HG02642 (cell line): Measurements from ENCODE around the gene DISP3.

ENCODE experiments used
- ATAC-seq: cut with Tn5 transposase; IDR thresholded peaks from one replicate; pipeline ENCODE4 v1.9.1; 2021; ENCODE audit warnings: mild to moderate bottlenecking; ENCODE audit not compliant: unreplicated experiment, poor library complexity

Gene DISP3

DNA sequence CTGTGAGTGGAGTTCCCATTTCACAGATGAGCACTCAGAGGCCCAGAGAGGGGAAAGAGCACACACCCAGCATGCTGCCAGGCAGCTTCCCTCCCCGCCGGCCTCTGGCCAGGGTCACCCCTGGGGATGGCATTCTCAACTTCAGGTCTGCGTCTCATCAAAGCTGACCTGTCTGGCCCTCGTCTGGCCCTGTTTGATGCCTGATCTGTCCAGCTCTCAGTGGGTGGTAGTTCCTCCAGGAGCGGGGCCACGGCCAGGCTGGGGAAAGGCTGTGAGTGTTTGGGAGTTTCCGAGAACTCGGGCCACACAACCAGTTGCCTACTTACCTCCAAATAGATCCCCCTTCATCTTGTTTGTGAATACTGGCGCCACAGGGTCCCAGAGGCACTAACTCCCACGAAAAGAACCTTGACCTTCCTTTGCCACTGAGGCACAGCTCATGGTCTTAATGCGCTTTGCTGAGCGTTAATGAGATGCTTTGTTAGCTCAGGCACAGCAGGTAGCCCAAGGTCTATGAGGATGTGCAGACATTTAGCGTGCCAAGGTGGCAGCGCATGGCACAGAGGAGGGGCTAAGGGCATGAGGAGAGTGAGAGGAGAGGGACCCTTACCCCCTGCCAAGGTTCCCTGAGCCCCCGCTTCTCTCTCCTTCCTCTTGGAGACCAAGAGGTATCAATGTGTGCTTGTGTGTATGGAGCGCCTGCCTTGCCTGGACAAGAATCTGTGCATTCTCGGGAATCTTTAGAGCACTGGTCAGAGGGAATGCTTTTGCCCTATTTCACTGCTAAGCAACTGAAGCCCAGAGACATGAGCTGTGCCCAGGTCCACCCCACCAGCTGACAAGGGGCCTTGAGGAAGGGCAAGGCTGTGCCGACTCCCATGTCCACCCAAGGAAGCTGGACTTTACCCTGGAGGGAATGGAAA lies 61.2 kb downstream of the DISP3 start:
- no peak for ATAC-seq

DNA sequence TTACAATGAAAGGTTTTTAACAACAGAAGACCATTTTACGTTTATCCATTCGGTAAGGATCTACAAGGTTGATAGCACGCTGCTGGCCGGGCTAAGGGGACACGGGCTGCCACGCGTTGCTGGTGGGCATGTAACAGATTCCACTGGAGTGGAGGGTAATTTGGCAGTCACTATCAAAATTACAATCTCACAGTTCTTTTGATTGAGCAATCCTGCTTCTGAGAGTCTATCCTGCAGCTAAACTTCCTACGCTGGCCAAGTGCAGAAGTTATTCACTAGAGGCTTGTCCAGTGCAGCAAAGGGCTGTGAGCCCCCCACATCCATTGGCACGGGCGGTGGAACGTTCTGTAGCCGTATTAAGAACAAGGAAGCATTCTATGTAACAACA lies 61.8 kb downstream of the DISP3 start:
- no peak for ATAC-seq

DNA sequence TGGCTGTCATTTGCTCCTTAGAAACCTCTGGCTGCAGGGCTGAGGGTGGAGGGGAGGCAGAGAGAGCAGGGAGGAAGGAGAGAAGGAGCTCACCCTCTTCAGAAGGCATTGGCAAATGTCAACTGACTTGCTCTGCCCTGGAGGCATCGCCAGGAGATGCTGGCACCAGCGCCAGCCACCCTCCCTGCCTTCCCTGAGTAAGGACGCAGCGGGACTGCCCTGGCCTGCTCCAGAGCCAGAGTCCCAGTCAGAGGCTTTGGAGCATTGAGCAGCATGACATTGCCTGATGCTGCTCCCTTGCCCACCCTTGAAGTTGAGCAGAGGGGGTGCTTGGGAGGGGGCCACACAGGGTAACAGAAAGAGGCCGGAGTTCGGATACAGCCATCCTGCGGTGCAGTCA lies 62.3 kb downstream of the DISP3 start:
- no peak for ATAC-seq

DNA sequence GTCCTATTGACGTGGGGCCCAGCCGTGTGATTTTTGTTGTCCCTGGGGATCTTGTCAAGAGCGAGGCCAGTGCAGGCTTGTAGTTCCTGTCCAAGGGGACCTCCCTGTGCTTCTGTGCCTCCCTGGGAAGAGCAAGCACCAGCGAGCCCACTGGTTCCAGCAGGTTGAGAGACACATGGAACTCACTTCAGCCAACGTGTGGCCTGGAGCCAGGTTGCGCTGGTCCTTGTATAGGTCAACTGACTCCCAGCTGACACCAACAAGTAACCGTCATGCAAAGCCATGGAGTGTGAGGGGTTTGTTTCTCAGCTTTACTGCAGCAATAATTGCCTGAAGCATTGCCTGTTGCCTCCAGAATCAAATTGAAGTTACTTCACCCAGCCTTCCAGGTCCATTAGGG lies 63.0 kb downstream of the DISP3 start:
- ATAC-seq, result no peak

DNA sequence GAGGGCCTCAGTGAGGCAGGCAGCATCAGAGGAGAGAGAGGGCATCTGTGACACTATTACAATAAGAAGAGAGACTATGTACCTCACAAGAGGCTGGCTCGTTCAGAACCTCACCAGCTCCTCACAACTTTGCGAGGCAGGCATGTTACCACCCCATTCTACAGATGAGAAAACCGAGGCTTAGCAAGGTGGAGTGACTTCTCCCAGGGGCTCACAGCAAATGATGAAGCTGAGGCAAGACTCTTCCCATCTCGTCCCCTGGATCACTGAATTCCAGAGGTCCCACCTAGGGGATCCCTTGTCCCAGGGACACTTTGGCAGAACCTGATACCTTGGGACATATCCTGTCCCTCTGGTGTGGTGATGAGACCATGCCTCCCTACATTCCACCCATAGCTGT lies 64.4 kb downstream of the DISP3 start:
- ATAC-seq, result no peak

DNA sequence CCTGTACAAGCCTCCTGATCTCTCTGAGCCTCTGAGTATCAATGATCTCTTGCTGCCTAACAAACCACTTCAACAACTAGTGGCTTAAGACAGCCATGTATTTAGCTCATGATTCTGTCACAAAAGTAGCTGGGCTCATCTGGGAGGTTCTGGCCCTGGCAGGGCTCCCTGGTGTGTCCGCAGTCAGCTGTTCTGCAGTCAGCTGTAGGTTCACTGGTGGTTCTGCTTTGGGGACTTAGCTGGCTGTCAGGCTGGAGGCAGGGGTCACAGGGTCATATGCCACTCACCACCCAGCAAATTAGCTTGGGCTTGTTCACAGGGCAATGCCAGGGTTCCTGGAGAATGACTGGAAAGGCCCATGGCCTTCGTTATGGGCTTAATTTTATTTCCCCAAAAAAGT lies 64.8 kb downstream of the DISP3 start:
- no peak for ATAC-seq

DNA sequence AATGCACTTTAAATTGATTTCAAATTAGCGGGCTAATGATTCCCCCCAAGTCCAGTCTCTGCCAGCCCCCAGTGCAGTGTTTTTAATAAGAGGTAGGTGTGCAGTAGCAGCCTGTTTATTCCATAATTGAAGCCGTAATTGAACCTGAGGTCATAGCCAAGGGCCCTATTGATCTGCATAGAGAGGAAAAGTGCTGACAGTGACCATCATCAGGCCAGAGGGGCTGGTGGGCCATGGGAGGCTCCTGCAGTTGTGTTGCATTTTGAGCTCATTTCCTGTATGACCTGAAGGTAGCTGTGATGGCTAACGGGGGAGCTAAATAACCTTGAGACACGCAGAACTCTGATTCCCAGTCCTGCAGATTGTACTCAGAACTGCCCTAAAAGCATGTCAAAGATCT lies 67.5 kb downstream of the DISP3 start:
- ATAC-seq, result no peak

DNA sequence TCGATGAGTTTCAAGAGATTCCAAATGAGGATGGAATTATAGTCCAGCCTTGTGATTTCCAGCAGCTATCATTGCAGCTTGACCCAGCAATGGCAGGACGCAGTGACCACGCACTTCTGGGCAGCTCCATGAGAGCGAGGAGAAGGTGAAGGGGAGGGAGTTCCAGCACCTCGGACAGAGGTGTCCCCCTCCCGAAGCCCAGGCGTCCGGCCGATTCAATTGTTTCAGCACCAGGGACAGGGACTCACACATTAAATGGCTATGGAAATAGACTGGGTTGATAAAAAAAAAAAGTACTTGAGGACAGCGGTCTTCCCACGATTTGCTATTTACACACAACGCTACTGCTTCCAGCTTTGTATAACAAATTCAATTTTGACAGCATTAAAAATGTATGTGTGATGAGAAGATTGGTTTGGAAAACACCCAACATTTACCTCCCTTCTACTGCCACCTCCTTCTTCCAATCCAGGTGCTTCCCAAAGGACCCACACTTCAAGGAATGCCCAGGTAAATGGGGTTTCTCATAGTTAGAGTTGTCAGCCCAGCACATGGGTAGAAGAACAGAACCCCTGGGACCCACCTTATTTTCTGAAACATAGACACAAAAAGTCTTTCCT lies 71.8 kb downstream of the DISP3 start:
- no peak for ATAC-seq

DNA sequence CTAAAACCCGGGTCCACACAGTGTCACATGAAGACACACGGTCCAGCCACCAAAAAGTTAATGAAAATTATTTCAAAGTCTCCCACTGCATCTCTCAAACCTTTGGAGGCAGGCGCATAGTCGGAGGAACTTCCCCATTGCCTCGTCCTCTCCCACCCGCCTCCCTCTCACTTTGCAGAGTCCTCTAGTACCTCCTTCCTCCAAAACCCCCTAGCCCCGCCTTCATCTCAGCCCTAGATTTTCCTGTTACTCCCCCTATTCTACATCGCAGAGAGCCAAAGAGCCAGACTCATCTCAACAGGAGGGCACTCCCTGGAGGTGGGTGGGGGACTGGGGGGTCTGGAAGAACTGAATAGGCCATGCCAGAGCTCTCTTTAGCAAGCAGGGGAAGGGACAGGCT lies 79.3 kb downstream of the DISP3 start:
- ATAC-seq, result no peak

DNA sequence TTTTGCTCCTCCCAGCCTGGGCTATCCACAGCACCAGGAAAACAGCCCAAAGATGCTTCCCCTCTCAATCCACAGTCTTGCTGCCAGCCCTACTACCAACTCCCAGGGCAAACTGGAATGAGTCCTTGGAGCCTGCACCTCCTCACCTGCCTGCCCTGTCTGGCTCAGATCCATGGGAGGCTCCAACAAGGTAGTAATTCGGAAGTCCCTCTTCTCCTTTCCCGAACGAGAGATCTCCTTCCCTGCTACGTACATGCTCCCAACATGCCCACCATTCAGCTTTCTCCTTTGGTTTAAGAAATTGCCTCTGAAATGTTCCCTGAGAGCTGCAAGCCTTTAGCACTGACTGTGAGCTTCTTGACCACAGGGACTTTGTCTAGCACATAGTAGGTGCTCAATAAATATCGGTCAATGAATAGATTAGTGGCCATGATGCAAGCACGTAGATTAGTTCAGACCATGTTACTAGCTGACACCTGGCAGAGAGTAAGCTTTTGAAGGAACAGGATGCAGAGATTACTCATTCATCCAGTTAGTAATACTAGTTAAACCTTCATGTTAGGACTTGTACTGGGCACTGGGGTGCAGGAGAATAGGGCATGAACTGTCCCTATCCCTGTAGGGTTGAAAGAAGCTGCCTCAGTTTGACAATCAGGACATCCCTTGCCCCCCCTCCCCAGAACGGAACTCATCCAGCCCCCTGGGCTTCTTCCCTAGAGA lies 80.1 kb downstream of the DISP3 start:
- ATAC-seq, result no peak

DNA sequence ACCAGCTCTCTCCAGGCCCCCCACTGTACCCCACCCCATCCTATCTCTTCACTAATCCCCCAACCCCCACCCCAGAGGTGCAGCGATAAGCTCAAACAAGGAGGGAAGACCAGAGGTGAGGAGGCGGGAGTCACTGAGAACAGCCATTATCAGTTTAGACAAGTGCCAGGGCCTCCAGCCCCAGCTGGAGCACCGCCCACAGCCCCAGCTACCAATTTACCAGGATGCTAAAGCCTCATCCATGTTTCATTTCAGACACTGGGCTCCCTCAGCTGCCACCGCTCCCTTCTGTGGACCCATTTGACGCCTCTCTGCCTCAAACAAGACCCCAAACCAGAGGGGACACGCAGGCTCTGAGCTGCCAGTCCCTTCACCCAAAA lies 80.6 kb downstream of the DISP3 start:
- ATAC-seq, result no peak

DNA sequence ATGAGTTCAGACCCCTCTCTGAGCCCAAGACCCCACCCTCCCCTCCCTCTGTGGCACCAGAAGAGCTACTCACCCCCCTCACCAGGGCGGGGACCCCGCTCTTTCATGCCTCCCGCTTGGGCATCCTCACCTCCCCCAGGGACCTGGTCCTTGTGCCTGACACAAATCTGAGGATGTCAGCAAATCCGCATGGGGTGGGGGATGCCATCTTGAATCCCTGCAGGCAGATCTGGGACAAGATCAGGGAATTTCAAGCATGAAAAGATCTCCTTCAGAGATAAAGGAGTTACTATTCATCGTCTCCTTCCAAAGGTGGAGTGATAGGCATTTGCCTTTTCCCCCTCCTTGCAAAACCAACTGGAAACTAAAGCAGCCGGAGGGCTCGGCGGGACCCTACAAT lies 81.1 kb downstream of the DISP3 start:
- ATAC-seq, result no peak

DNA sequence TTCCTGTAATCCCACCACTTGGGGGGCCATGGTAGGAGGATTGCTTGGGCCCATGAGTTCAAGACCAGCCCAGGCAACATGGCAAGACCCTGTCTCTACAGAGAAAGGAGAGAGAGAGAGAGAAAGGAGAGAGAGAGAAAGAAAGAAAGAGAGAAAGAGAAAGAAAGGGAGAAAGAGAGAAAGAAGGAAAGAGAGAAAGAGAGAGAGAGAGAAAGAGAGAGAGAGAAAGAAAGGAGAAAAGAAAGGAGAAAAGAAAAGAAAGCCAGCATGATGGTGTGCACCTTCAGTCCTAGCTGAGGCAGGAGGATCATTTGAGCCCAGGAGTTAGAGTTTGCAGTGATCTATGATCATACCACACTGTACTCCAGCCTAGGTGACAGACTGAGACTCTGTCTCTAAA lies 82.8 kb downstream of the DISP3 start:
- no peak for ATAC-seq

DNA sequence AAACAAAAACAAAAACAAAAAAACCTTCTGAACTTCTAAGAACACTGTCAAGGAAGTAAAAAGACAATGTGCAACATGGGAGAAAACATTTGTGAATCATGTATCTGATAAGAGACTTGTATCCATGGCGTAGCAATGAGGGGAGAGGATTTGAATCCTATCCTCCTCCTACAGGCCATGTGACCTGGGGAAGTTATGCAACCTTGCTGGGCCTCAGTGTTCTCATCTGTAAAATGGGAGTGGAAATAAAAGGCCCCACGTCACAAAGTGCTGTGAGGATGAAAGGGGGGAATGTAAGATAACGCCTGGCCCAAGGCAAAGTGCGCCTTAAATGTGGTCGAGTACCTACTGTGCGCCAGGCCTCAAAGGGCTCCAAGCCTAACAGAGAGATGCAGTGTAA lies 83.7 kb downstream of the DISP3 start:
- no peak for ATAC-seq

DNA sequence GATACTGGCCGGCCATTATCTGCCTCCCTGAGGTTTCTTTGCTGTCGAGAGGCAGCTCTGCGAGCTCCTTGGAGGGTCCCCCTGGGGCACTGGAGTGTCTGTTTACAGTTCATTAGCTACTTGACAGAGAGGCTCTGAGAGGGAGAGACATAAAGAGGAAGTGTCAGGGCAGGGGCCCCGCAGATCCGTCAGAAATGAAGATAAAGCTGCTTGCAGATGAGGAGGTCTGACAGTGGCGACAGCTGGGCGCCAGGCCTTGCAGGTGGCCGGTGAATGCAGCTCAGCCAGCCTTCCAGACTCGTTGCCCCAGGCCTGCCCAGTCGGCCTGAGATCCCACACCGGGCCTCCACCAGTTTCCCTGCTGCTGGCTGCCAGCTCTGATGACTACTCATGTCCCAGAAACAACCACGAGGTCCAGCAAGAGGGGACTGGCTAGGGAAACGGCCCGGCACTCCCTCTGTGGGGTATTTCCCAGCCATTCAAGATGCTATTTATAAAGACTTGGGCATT lies 84.7 kb downstream of the DISP3 start:
- ATAC-seq, result no peak

DNA sequence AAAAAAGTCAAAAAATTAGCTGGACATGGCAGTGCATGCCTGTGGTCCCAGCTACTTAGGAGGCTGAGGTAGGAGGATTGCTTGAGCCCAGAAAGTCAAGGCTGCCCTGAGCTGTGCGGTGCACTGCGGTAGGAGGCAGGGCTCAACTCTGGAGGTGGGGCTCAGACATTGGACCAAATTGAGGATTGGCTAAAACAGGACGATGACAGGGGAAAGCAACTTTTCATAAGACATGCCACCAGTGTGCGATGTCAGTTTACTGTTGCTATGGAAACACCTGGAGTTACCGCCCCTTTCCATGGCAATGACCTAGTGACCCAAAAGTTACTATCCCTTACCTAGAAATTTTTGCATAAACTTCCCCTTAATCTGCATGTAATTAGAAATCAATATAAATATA lies 85.3 kb downstream of the DISP3 start:
- ATAC-seq, result no peak

DNA sequence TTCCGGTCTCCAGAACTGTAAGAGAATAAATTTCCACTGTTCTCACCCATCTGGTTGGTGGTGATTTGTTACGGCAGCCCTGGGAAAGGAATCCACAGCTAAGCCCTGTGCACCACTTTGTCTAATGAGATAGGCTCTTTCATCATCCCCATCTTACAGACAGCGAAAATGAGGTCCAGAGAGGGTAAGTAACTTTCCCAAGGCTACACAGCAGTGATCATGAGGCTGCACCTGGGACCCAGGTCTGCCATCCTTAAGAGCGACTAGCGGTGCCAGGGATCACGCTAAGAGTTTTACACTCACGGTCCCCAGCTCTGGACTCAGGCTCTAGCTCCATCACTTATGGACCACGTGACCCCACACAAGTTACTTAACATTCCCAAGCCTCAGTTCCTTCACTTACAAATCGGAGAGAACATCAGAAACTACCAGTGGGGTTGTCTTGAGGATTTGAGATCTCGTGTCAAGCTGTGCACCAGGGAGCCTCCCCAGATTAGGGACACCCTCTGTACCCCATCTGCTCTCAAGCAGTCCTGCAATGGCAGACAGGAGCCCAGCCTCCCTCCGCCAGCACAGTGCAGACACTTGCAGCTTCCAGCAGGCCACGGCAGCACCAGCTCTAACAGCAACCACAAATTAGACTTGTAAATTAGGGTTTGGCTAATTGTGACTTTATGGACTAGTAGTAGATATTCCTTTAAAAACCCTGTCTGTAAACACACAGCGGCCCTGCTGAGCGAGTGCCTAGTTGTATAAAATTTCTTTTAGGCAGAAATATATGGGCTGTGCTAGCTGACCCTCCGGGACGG lies 87.3 kb downstream of the DISP3 start:
- no peak for ATAC-seq

DNA sequence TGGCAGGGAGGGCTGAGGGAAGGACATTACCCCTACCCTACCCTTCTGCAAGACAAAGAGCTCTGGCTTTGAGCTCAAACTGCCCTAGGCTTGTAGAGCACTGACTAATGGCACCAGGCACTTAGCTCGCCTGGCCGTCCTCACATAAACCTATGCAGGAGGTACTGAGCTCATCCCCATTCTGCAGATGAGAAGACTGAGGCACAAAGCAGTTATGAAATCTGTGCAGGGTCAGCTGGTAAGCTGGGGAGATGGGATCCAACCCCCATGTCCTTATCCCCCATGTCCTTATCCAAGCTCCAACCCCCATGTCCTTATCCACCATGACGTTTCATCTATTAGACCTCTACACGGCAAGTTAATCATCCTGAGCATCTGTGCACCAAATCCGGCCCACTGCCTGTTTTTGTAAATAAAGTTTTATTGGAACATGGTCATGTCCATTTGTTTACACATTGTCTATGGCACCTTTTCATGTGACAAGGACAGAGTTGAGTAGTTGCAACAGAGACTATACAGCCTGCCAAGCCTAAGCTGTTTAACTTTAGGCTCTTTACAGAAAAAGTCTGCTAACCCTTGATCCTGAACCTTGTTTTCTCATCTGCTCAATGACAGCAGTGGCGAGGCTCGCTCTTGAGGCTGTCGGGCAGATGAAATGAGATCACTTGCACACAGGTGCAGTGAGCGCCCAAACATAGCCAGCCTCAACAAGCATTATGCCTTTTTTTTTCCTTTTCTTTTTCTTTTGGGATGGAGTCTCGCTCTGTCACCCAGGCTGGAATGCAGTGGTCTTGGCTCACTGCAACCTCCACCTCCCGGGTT lies 88.5 kb downstream of the DISP3 start:
- no peak for ATAC-seq

DNA sequence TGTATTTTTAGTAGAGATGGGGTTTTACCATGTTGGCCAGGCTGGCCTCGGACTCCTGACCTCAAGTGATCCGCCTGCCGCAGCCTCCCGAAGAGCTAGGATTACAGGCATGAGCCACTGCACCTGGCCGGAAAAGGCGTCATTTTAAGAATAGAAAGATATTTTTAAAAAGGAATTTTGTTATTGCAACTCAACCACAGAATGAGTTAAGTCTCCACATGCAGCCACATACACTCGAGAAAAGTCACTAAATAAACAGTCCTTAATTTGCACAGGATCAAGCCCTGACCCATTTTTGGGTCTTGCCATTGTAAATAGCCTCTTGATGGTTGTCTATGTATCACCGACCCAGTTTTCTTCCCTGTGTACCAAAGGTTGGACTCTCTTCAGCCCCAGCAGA lies 89.7 kb downstream of the DISP3 start:
- no peak for ATAC-seq

DNA sequence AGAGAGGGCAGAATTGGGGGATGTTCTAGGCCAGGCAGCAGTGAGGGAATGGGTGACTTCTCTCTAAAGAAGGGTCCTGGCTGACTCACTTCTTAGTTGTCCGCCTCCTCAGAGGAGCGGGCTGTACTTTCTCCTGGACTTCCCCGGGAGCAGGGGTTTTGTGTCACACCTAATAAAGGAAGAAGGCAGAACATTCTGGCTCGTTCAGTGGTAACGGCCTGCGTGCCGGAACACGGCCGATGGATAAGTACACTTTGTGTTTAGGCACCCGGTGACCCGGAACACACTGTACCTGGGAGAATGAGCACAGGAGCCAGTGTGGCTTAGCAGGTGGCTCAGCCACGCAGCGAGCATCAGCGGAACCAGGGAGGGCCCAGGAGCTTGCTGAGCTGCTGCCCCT lies 90.6 kb downstream of the DISP3 start:
- no peak for ATAC-seq
